ENCODE measurements around the gene YDJC.
"Not testable (repeated sequence)": the region's sequence is repeated elsewhere in the genome, so short reads cannot be mapped to it uniquely, and the experiment has no call there.

The YDJC gene

DNA sequence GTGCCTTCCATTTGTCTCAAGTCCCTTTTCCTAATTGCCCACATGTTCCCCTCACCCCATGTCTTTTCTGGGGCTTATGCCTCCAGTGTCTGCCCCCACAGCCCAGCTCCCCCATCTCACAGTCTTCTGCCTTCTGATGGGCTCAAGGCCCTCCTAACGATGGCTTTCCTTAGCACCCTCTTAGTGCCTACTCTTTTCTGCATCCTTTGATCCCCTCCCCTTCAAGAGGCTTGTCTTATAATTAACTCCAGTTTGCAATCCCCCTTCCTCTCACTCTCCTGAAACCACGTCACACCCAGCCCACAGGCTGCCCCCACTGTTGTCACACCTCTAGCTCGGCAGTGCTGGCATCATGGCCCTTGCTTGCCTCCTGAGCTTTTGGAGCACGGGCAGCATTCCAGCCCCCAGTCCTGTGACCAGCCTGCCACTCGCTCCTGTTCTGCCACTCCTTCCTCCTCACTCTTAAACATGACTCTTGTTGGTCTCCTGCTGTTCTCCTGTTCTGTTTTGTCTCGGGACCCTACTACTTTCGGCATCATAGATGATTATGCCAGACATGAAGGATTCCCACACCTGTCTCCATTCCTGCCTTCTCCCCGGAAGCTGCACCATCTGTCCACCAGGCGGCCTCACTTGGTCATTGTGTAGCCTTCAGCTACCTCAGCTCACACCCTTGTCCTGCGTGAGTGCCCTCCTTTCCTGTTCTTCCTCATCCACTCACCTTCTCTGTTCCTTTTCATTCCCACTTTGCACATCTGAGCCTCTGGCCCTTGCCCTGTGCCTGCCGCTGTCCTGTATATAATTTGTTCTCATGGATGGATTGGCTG, 36.2 kb downstream of the YDJC start:
- Histone ChIP-seq H3K27me3 (ENCODE audit: control insufficient read depth, insufficient read depth, low read length) (no peaks in the 10 kb centered on the region), H3K4me3 (ENCODE audit: low read length) (no peak overlapping the region), H3K9ac (ENCODE audit: low read length) (no peak overlapping the region), H3K4me1 (ENCODE audit: control insufficient read depth, insufficient read depth, low read length) (peaks cover 6% of the 10 kb centered on the region), H3K9me3 (ENCODE audit: control insufficient read depth, low read length) (no peaks in the 10 kb centered on the region), H3K36me3 (ENCODE audit: control insufficient read depth, insufficient read depth, low read length) (peaks cover 14% of the 10 kb centered on the region)

GRCh38 chr22:21592422-21592821, 37.4 kb downstream of the YDJC start:
- no peak overlapping the region for H3K9ac ChIP-seq (ENCODE audit: low read length)
- H3K9me3 ChIP-seq (ENCODE audit: control insufficient read depth, low read length) = no peaks in the 10 kb centered on the region
- no peak overlapping the region for H3K4me3 ChIP-seq (ENCODE audit: low read length)
- peaks cover 6% of the 10 kb centered on the region for H3K4me1 ChIP-seq (ENCODE audit: control insufficient read depth, insufficient read depth, low read length)
- peaks cover 14% of the 10 kb centered on the region for H3K36me3 ChIP-seq (ENCODE audit: control insufficient read depth, insufficient read depth, low read length)
- H3K27me3 ChIP-seq (ENCODE audit: control insufficient read depth, insufficient read depth, low read length) = no peaks in the 10 kb centered on the region

DNA sequence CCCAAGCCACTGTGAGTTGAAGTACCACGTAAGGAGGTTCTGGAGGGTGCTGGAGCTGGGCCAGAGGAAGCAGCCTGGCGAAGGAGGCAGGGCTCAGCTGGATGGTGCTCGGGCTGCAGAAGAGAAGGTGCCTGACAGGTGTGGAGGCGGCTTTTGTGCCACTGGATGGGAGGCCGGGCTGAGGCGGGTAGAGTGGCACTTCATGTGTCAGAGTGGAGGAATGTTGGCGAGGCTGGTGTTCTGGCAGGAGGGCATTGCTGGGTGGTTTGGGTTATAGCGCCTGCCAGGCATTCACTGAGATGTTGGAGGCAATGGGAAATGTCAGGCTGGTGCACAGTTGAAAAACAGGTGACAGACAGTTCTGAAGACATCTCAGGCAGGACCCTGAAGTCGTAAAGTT, 38.1 kb downstream of the YDJC start:
- H3K4me1 ChIP-seq (ENCODE audit: control insufficient read depth, insufficient read depth, low read length) = peaks cover 6% of the 10 kb centered on the region
- no peak overlapping the region for H3K9ac ChIP-seq (ENCODE audit: low read length)
- peaks cover 14% of the 10 kb centered on the region for H3K36me3 ChIP-seq (ENCODE audit: control insufficient read depth, insufficient read depth, low read length)
- no peaks in the 10 kb centered on the region for H3K9me3 ChIP-seq (ENCODE audit: control insufficient read depth, low read length)
- H3K27me3 ChIP-seq (ENCODE audit: control insufficient read depth, insufficient read depth, low read length) = no peaks in the 10 kb centered on the region
- no peak overlapping the region for H3K4me3 ChIP-seq (ENCODE audit: low read length)

GRCh38 chr22:21590809-21591641, 38.8 kb downstream of the YDJC start:
- peaks cover 6% of the 10 kb centered on the region for H3K4me1 ChIP-seq (ENCODE audit: control insufficient read depth, insufficient read depth, low read length)

GRCh38 chr22:21589396-21589795, 40.4 kb downstream of the YDJC start:
- H3K36me3 ChIP-seq (ENCODE audit: control insufficient read depth, insufficient read depth, low read length) = peaks cover 14% of the 10 kb centered on the region
- H3K9me3 ChIP-seq (ENCODE audit: control insufficient read depth, low read length) = no peaks in the 10 kb centered on the region
- H3K4me3 ChIP-seq (ENCODE audit: low read length) = no peak overlapping the region
- H3K4me1 ChIP-seq (ENCODE audit: control insufficient read depth, insufficient read depth, low read length) = peaks cover 6% of the 10 kb centered on the region
- H3K9ac ChIP-seq (ENCODE audit: low read length) = no peak overlapping the region
- H3K27me3 ChIP-seq (ENCODE audit: control insufficient read depth, insufficient read depth, low read length) = no peaks in the 10 kb centered on the region

More at GRCh38 chr22:21590809-21591641, 38.8 kb downstream of the YDJC start:
- Histone ChIP-seq H3K9me3 (ENCODE audit: control insufficient read depth, low read length) (no peaks in the 10 kb centered on the region), H3K36me3 (ENCODE audit: control insufficient read depth, insufficient read depth, low read length) (peaks cover 14% of the 10 kb centered on the region), H3K9ac (ENCODE audit: low read length) (no peak overlapping the region), H3K4me3 (ENCODE audit: low read length) (no peak overlapping the region), H3K27me3 (ENCODE audit: control insufficient read depth, insufficient read depth, low read length) (no peaks in the 10 kb centered on the region)

- Histone ChIP-seq H3K36me3 (ENCODE audit: control insufficient read depth, insufficient read depth, low read length) (peaks cover under 1% of the 10 kb centered on the region), H3K4me1 (ENCODE audit: control insufficient read depth, insufficient read depth, low read length) (peaks cover 11% of the 10 kb centered on the region), H3K9ac (ENCODE audit: low read length) (no peak overlapping the region), H3K4me3 (ENCODE audit: low read length) (no peak overlapping the region), H3K27me3 (ENCODE audit: control insufficient read depth, insufficient read depth, low read length) (no peaks in the 10 kb centered on the region), H3K9me3 (ENCODE audit: control insufficient read depth, low read length) (no peaks in the 10 kb centered on the region)
Observed at GRCh38 chr22:21587803-21588611, 41.8 kb downstream of the YDJC start.

DNA sequence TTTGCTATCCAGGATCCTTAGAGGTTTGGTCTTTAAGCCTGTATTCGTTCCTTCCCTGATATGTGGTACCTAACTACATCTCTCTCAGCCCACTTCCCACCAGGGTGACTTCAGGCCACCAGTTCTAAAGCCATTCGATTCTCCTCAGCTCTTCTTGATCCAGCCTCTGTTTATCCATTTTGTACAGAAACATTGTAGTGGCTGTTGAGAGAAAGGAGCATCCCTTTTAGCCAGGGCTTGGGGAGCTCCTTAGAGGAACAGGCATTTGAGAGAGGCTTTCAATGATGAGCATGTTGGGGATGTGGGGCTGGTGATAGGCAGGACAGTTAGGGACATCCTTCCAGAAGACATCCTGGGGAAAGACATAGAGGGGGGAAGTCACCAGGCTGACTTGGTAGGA, 44.4 kb downstream of the YDJC start:
- no peak overlapping the region for H3K4me3 ChIP-seq (ENCODE audit: low read length)
- H3K4me1 ChIP-seq (ENCODE audit: control insufficient read depth, insufficient read depth, low read length) = peaks cover 9% of the 10 kb centered on the region
- no peaks in the 10 kb centered on the region for H3K9me3 ChIP-seq (ENCODE audit: control insufficient read depth, low read length)
- H3K36me3 ChIP-seq (ENCODE audit: control insufficient read depth, insufficient read depth, low read length) = no peaks in the 10 kb centered on the region
- no peaks in the 10 kb centered on the region for H3K27me3 ChIP-seq (ENCODE audit: control insufficient read depth, insufficient read depth, low read length)
- no peak overlapping the region for H3K9ac ChIP-seq (ENCODE audit: low read length)

DNA sequence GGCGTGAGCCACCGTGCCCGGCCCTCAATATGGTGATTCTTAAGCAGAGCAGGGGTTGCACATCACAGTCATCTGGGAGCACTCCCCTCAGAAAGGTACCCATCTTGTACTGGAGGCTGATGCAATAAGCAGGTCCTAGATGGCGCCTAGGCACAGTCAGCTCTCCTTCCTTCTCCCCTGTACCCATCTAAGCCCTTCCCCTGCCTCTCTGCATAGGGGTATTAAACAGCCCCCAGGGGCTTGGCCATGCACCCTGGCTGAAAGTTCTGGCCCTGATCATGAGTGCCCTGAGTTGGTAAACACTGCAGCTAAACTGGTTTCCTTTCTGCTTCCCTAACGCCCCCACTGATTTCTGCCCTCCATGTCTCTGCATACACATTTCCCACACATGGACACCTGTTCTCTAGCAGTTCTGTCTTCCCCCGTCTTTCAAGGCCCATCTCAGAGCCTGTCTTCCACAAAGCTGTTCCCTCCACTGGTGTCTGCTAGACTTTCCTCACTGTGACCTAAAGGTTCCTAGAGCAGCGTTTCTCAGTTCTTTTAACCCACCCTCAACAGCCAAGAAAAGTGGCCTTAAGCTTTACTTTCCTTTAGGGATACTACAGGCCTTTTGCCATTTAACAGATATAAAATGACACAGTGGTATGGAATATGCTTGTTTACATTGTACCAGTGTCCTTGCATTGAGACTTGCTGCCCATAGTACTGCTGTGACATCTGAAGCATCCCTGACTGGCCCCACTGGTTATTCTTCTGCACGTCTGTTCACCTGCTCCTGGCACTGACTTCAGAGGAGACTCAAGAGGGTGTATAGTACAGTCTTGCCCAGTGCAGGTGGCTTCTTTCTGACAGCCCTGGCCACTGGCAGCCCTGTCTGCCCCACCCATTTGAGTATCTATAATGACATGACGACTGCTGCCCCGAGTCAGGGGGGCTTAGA, 46.8 kb downstream of the YDJC start:
- Histone ChIP-seq H3K4me1 (ENCODE audit: control insufficient read depth, insufficient read depth, low read length) (peaks cover 16% of the 10 kb centered on the region), H3K9ac (ENCODE audit: low read length) (no peak overlapping the region), H3K4me3 (ENCODE audit: low read length) (no peak overlapping the region), H3K9me3 (ENCODE audit: control insufficient read depth, low read length) (no peaks in the 10 kb centered on the region), H3K36me3 (ENCODE audit: control insufficient read depth, insufficient read depth, low read length) (no peaks in the 10 kb centered on the region), H3K27me3 (ENCODE audit: control insufficient read depth, insufficient read depth, low read length) (no peaks in the 10 kb centered on the region)

GRCh38 chr22:21581009-21581713, 48.7 kb downstream of the YDJC start:
- not testable (repeated sequence) for H3K4me3 ChIP-seq (ENCODE audit: low read length); H3K27me3 ChIP-seq (ENCODE audit: control insufficient read depth, insufficient read depth, low read length); H3K36me3 ChIP-seq (ENCODE audit: control insufficient read depth, insufficient read depth, low read length); H3K9me3 ChIP-seq (ENCODE audit: control insufficient read depth, low read length); H3K9ac ChIP-seq (ENCODE audit: low read length)
- peaks cover 22% of the 10 kb centered on the region for H3K4me1 ChIP-seq (ENCODE audit: control insufficient read depth, insufficient read depth, low read length)

- H3K9ac ChIP-seq (ENCODE audit: low read length); H3K36me3 ChIP-seq (ENCODE audit: control insufficient read depth, insufficient read depth, low read length); H3K27me3 ChIP-seq (ENCODE audit: control insufficient read depth, insufficient read depth, low read length); H3K4me3 ChIP-seq (ENCODE audit: low read length); H3K9me3 ChIP-seq (ENCODE audit: control insufficient read depth, low read length): not testable (repeated sequence)
- peaks cover 22% of the 10 kb centered on the region for H3K4me1 ChIP-seq (ENCODE audit: control insufficient read depth, insufficient read depth, low read length)
Observed at GRCh38 chr22:21580623-21581007, 49.2 kb downstream of the YDJC start.

DNA sequence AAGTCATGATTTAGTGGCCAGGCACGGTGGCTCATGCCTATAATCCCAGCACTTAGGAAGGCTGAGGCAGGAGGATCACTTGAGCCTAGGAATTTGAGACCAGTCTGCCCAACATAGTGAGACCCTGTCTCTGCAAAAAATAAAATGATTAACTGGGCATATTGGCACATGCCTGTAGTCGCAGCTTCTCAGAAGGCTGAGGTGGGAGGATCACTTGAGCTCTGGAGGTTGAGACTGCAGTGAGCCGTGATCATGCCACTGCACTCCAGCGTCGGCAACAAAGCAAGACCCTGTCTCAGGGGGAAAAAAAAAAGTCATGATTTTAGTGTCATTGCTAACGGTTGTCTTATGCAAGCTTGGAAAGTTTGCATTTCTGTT, 50.4 kb downstream of the YDJC start:
- Histone ChIP-seq H3K4me1 (ENCODE audit: control insufficient read depth, insufficient read depth, low read length) (peaks cover 24% of the 10 kb centered on the region), H3K9me3 (ENCODE audit: control insufficient read depth, low read length) (no peaks in the 10 kb centered on the region), H3K36me3 (ENCODE audit: control insufficient read depth, insufficient read depth, low read length) (no peaks in the 10 kb centered on the region), H3K27me3 (ENCODE audit: control insufficient read depth, insufficient read depth, low read length) (no peaks in the 10 kb centered on the region), H3K9ac (ENCODE audit: low read length) (no peak overlapping the region), H3K4me3 (ENCODE audit: low read length) (no peak overlapping the region)

Data from mucosa of stomach (tissue), 1 donor.